ENCODE data around the gene ZC3H12A. TPM values are rescaled to one million over a fixed set of nuclear protein-coding genes. Genes with fewer than 3 reads are reported as not detected.

ZC3H12A gene
- total and polyA plus RNA-seq, 2 donors: 7.9 to 11.7 TPM

- H3K4me3 ChIP-seq (ENCODE audit: low read length in 2 of 2): no peak overlapping the region
- no peaks in the 10 kb centered on the region for H3K9me3 ChIP-seq (ENCODE audit: control insufficient read depth in 2 of 2, insufficient read depth in 1 of 2, low read length in 1 of 2)
- H3K36me3 ChIP-seq (ENCODE audit: control insufficient read depth in 2 of 2, insufficient read depth in 2 of 2, low read length in 1 of 2): no peaks in the 10 kb centered on the region
- DNase-seq (ENCODE audit: low read depth in 6 of 9, low spot score in 9 of 9): no peak
- H3K27ac ChIP-seq (ENCODE audit: low read depth in 1 of 2, low read length in 1 of 2): no peak overlapping the region
- H3K27me3 ChIP-seq (ENCODE audit: control insufficient read depth in 2 of 2, insufficient read depth in 1 of 2, low read length in 1 of 2): peaks cover 0 to 2% of the 10 kb centered on the region in 2 donors
- no peaks in the 10 kb centered on the region for H3K4me1 ChIP-seq (ENCODE audit: control insufficient read depth in 2 of 2, insufficient read depth in 2 of 2, low read length in 2 of 2)
- WGBS: 88% methylated on average over 6 of the region's 6 CpGs
Measured at GRCh38 chr1:37438037-37438868, 36.1 kb upstream of the ZC3H12A start.

GRCh38 chr1:37438869-37439343 lies 35.5 kb upstream of the ZC3H12A start:
- H3K36me3 ChIP-seq (ENCODE audit: control insufficient read depth in 2 of 2, insufficient read depth in 2 of 2, low read length in 1 of 2): no peaks in the 10 kb centered on the region
- no peak for DNase-seq (ENCODE audit: low read depth in 6 of 9, low spot score in 9 of 9)
- H3K27me3 ChIP-seq (ENCODE audit: control insufficient read depth in 2 of 2, insufficient read depth in 1 of 2, low read length in 1 of 2): peaks cover 0 to 2% of the 10 kb centered on the region in 2 donors
- no peaks in the 10 kb centered on the region for H3K9me3 ChIP-seq (ENCODE audit: control insufficient read depth in 2 of 2, insufficient read depth in 1 of 2, low read length in 1 of 2)
- H3K4me1 ChIP-seq (ENCODE audit: control insufficient read depth in 2 of 2, insufficient read depth in 2 of 2, low read length in 2 of 2): no peaks in the 10 kb centered on the region
- H3K27ac ChIP-seq (ENCODE audit: low read depth in 1 of 2, low read length in 1 of 2): no peak overlapping the region
- 54% methylated on average over 4 of the region's 4 CpGs for WGBS
- H3K4me3 ChIP-seq (ENCODE audit: low read length in 2 of 2): no peak overlapping the region

- H3K27ac ChIP-seq (ENCODE audit: low read depth in 1 of 2, low read length in 1 of 2): no peak overlapping the region
- no peak for DNase-seq (ENCODE audit: low read depth in 6 of 9, low spot score in 9 of 9)
- H3K4me1 ChIP-seq (ENCODE audit: control insufficient read depth in 2 of 2, insufficient read depth in 2 of 2, low read length in 2 of 2): no peaks in the 10 kb centered on the region
- H3K27me3 ChIP-seq (ENCODE audit: control insufficient read depth in 2 of 2, insufficient read depth in 1 of 2, low read length in 1 of 2): peaks cover 0 to 2% of the 10 kb centered on the region in 2 donors
- H3K4me3 ChIP-seq (ENCODE audit: low read length in 2 of 2): no peak overlapping the region
- no peaks in the 10 kb centered on the region for H3K9me3 ChIP-seq (ENCODE audit: control insufficient read depth in 2 of 2, insufficient read depth in 1 of 2, low read length in 1 of 2)
- H3K36me3 ChIP-seq (ENCODE audit: control insufficient read depth in 2 of 2, insufficient read depth in 2 of 2, low read length in 1 of 2): no peaks in the 10 kb centered on the region
- 69% methylated on average over 2 of the region's 2 CpGs for WGBS
Measured at GRCh38 chr1:37439349-37439995, 34.9 kb upstream of the ZC3H12A start.

GRCh38 chr1:37441490-37441889 lies 32.9 kb upstream of the ZC3H12A start:
- Histone ChIP-seq H3K36me3 (ENCODE audit: control insufficient read depth in 2 of 2, insufficient read depth in 2 of 2, low read length in 1 of 2) (no peaks in the 10 kb centered on the region), H3K4me3 (ENCODE audit: low read length in 2 of 2) (no peak overlapping the region), H3K9me3 (ENCODE audit: control insufficient read depth in 2 of 2, insufficient read depth in 1 of 2, low read length in 1 of 2) (no peaks in the 10 kb centered on the region), H3K27ac (ENCODE audit: low read depth in 1 of 2, low read length in 1 of 2) (no peak overlapping the region), H3K4me1 (ENCODE audit: control insufficient read depth in 2 of 2, insufficient read depth in 2 of 2, low read length in 2 of 2) (no peaks in the 10 kb centered on the region), H3K27me3 (ENCODE audit: control insufficient read depth in 2 of 2, insufficient read depth in 1 of 2, low read length in 1 of 2) (peaks cover 0 to 4% of the 10 kb centered on the region in 2 donors)
- 89% methylated on average over 10 of the region's 10 CpGs for WGBS
- no peak for DNase-seq (ENCODE audit: low read depth in 6 of 9, low spot score in 9 of 9)

- Histone ChIP-seq H3K4me1 (ENCODE audit: control insufficient read depth in 2 of 2, insufficient read depth in 2 of 2, low read length in 2 of 2) (no peaks in the 10 kb centered on the region), H3K27me3 (ENCODE audit: control insufficient read depth in 2 of 2, insufficient read depth in 1 of 2, low read length in 1 of 2) (peaks cover 0 to 4% of the 10 kb centered on the region in 2 donors), H3K36me3 (ENCODE audit: control insufficient read depth in 2 of 2, insufficient read depth in 2 of 2, low read length in 1 of 2) (no peaks in the 10 kb centered on the region), H3K9me3 (ENCODE audit: control insufficient read depth in 2 of 2, insufficient read depth in 1 of 2, low read length in 1 of 2) (no peaks in the 10 kb centered on the region), H3K4me3 (ENCODE audit: low read length in 2 of 2) (no peak overlapping the region), H3K27ac (ENCODE audit: low read depth in 1 of 2, low read length in 1 of 2) (no peak overlapping the region)
- WGBS: 77% methylated on average over 4 of the region's 4 CpGs
- no peak for DNase-seq (ENCODE audit: low read depth in 6 of 9, low spot score in 9 of 9)
Measured at GRCh38 chr1:37442139-37442538, 32.2 kb upstream of the ZC3H12A start.

GRCh38 chr1:37442644-37443043 lies 31.7 kb upstream of the ZC3H12A start:
- H3K4me1 ChIP-seq (ENCODE audit: control insufficient read depth in 2 of 2, insufficient read depth in 2 of 2, low read length in 2 of 2): no peaks in the 10 kb centered on the region
- H3K4me3 ChIP-seq (ENCODE audit: low read length in 2 of 2): no peak overlapping the region
- H3K27me3 ChIP-seq (ENCODE audit: control insufficient read depth in 2 of 2, insufficient read depth in 1 of 2, low read length in 1 of 2): peaks cover 0 to 4% of the 10 kb centered on the region in 2 donors
- H3K36me3 ChIP-seq (ENCODE audit: control insufficient read depth in 2 of 2, insufficient read depth in 2 of 2, low read length in 1 of 2): no peaks in the 10 kb centered on the region
- no peak for DNase-seq (ENCODE audit: low read depth in 6 of 9, low spot score in 9 of 9)
- H3K9me3 ChIP-seq (ENCODE audit: control insufficient read depth in 2 of 2, insufficient read depth in 1 of 2, low read length in 1 of 2): no peaks in the 10 kb centered on the region
- H3K27ac ChIP-seq (ENCODE audit: low read depth in 1 of 2, low read length in 1 of 2): no peak overlapping the region
- 79% methylated on average over 2 of the region's 2 CpGs for WGBS

- no peak overlapping the region for H3K27ac ChIP-seq (ENCODE audit: low read depth in 1 of 2, low read length in 1 of 2)
- 84% methylated on average over 6 of the region's 6 CpGs for WGBS
- H3K4me1 ChIP-seq (ENCODE audit: control insufficient read depth in 2 of 2, insufficient read depth in 2 of 2, low read length in 2 of 2): peaks cover 4 to 10% of the 10 kb centered on the region in 2 donors
- H3K36me3 ChIP-seq (ENCODE audit: control insufficient read depth in 2 of 2, insufficient read depth in 2 of 2, low read length in 1 of 2): no peaks in the 10 kb centered on the region
- no peak for DNase-seq (ENCODE audit: low read depth in 6 of 9, low spot score in 9 of 9)
- H3K4me3 ChIP-seq (ENCODE audit: low read length in 2 of 2): no peak overlapping the region
- H3K27me3 ChIP-seq (ENCODE audit: control insufficient read depth in 2 of 2, insufficient read depth in 1 of 2, low read length in 1 of 2): peaks cover 0 to 4% of the 10 kb centered on the region in 2 donors
- H3K9me3 ChIP-seq (ENCODE audit: control insufficient read depth in 2 of 2, insufficient read depth in 1 of 2, low read length in 1 of 2): no peaks in the 10 kb centered on the region
Measured at GRCh38 chr1:37446874-37447273, 27.5 kb upstream of the ZC3H12A start.

GRCh38 chr1:37448185-37448584 lies 26.2 kb upstream of the ZC3H12A start:
- Histone ChIP-seq H3K27ac (ENCODE audit: low read depth in 1 of 2, low read length in 1 of 2) (no peak overlapping the region), H3K36me3 (ENCODE audit: control insufficient read depth in 2 of 2, insufficient read depth in 2 of 2, low read length in 1 of 2) (no peaks in the 10 kb centered on the region), H3K27me3 (ENCODE audit: control insufficient read depth in 2 of 2, insufficient read depth in 1 of 2, low read length in 1 of 2) (peaks cover 0 to 2% of the 10 kb centered on the region in 2 donors), H3K4me1 (ENCODE audit: control insufficient read depth in 2 of 2, insufficient read depth in 2 of 2, low read length in 2 of 2) (peaks cover 4 to 10% of the 10 kb centered on the region in 2 donors), H3K9me3 (ENCODE audit: control insufficient read depth in 2 of 2, insufficient read depth in 1 of 2, low read length in 1 of 2) (no peaks in the 10 kb centered on the region), H3K4me3 (ENCODE audit: low read length in 2 of 2) (no peak overlapping the region)
- 94% methylated on average over 2 of the region's 2 CpGs for WGBS
- no peak for DNase-seq (ENCODE audit: low read depth in 6 of 9, low spot score in 9 of 9)

- Histone ChIP-seq H3K4me1 (ENCODE audit: control insufficient read depth in 2 of 2, insufficient read depth in 2 of 2, low read length in 2 of 2) (peaks cover 4 to 10% of the 10 kb centered on the region in 2 donors), H3K9me3 (ENCODE audit: control insufficient read depth in 2 of 2, insufficient read depth in 1 of 2, low read length in 1 of 2) (no peaks in the 10 kb centered on the region), H3K27me3 (ENCODE audit: control insufficient read depth in 2 of 2, insufficient read depth in 1 of 2, low read length in 1 of 2) (peaks cover 0 to 2% of the 10 kb centered on the region in 2 donors), H3K4me3 (ENCODE audit: low read length in 2 of 2) (no peak overlapping the region), H3K36me3 (ENCODE audit: control insufficient read depth in 2 of 2, insufficient read depth in 2 of 2, low read length in 1 of 2) (no peaks in the 10 kb centered on the region), H3K27ac (ENCODE audit: low read depth in 1 of 2, low read length in 1 of 2) (no peak overlapping the region)
- no peak for DNase-seq (ENCODE audit: low read depth in 6 of 9, low spot score in 9 of 9)
- WGBS: 90% methylated on average over 15 of the region's 15 CpGs
Measured at GRCh38 chr1:37448691-37449417, 25.5 kb upstream of the ZC3H12A start.
